NCI-H2107 treated with DMSO at 0.1 percent for 48 hours (cell line): ENCODE data around the gene SYT3.
"Not testable (repeated sequence)": the region's sequence is repeated elsewhere in the genome, so short reads cannot be mapped to it uniquely, and the experiment has no call there.

Experiments
- DNase-seq: peaks from one replicate; lab custom pipeline; 2025; ENCODE audit not compliant: unreplicated experiment; lab: John Stamatoyannopoulos, UW

SYT3 gene

GRCh38 chr19:50606059-50606836 lies 33.4 kb downstream of the SYT3 start:
- not testable (repeated sequence) for DNase-seq

GRCh38 chr19:50604264-50605073 lies 35.2 kb downstream of the SYT3 start:
- not testable (repeated sequence) for DNase-seq

- no peak for DNase-seq
Measured at GRCh38 chr19:50602935-50603334, 36.7 kb downstream of the SYT3 start.

GRCh38 chr19:50602496-50602895 lies 37.2 kb downstream of the SYT3 start:
- no peak for DNase-seq

- DNase-seq, result no peak
Measured at GRCh38 chr19:50602089-50602422, 37.6 kb downstream of the SYT3 start.

GRCh38 chr19:50601407-50602088 lies 38.1 kb downstream of the SYT3 start:
- no peak for DNase-seq

- no peak for DNase-seq
Measured at GRCh38 chr19:50599427-50599826, 40.3 kb downstream of the SYT3 start.

- no peak for DNase-seq
Measured at GRCh38 chr19:50590191-50590590, 49.5 kb downstream of the SYT3 start.

- not testable (repeated sequence) for DNase-seq
Measured at GRCh38 chr19:50581795-50582660, 57.7 kb downstream of the SYT3 start.

GRCh38 chr19:50580970-50581634 lies 58.6 kb downstream of the SYT3 start:
- DNase-seq, result no peak

GRCh38 chr19:50580240-50580639 lies 59.4 kb downstream of the SYT3 start:
- DNase-seq, result no peak

GRCh38 chr19:50576769-50577168 lies 62.9 kb downstream of the SYT3 start:
- not testable (repeated sequence) for DNase-seq

- DNase-seq, result no peak
Measured at GRCh38 chr19:50573741-50574461, 65.8 kb downstream of the SYT3 start.
